K562 (cell line): ENCODE results near the gene LILRA6. TPM values are rescaled to one million over a fixed set of nuclear protein-coding genes. Genes with fewer than 3 reads are reported as not detected.

Experiments used
- ARID1B ChIP-seq: fragments of 450-650 bp; IDR thresholded peaks from 2 replicates; pipeline ENCODE4 v1.6.1; 2016; ENCODE audit warnings: antibody characterized with exemption, mild to moderate bottlenecking, inconsistent platforms
- BMI1 ChIP-seq: fragments of 150-350 bp; IDR thresholded peaks from 2 replicates; pipeline ENCODE4 v1.6.1; 2014; ENCODE audit warnings: low read length
- CREB1 ChIP-seq, 2 experiments: sonication (generic) in 1 of 2; formaldehyde crosslinking in 1 of 2; IDR thresholded peaks; 2 replicates each; pipeline versions ENCODE4 v1.6.1 to v1.8.0; 2012 to 2022; ENCODE audit warnings: inconsistent platforms in 1 of 2, mild to moderate bottlenecking in 1 of 2, missing genetic modification reagents in 1 of 2, moderate library complexity in 1 of 2
- ETS1 ChIP-seq: conservative IDR thresholded peaks from 2 replicates; pipeline ENCODE4 v1.6.1; 2011; ENCODE audit warnings: low read depth, mild to moderate bottlenecking, low read length; ENCODE audit not compliant: control insufficient read depth
- HLTF ChIP-seq: fragments of 450-650 bp; IDR thresholded peaks from 2 replicates; pipeline ENCODE4 v1.6.1; 2016
- MBD2 ChIP-seq: sonication (generic); IDR thresholded peaks from 2 replicates; pipeline ENCODE4 v1.6.1; 2016; ENCODE audit warnings: low read depth, borderline replicate concordance
- MEF2A ChIP-seq: IDR thresholded peaks from 2 replicates; pipeline ENCODE4 v1.6.1; 2011; ENCODE audit warnings: low read depth, mild to moderate bottlenecking, low read length, moderate library complexity; ENCODE audit not compliant: control insufficient read depth
- MEIS2 ChIP-seq: fragments of 450-650 bp; IDR thresholded peaks from 2 replicates; pipeline ENCODE4 v1.6.1; 2014; ENCODE audit warnings: mild to moderate bottlenecking; ENCODE audit not compliant: partially characterized antibody
- MTA2 ChIP-seq: fragments of 450-650 bp; IDR thresholded peaks from 2 replicates; pipeline ENCODE4 v1.6.1; 2016; ENCODE audit warnings: low read depth
- RREB1 ChIP-seq: fragments of 250-450 bp; sonication (Bioruptor Pico); IDR thresholded peaks from 2 replicates; pipeline ENCODE4 v1.4.0; 2020
- SMAD2 ChIP-seq: fragments of 150-350 bp; IDR thresholded peaks from 2 replicates; pipeline ENCODE4 v1.6.1; 2014; ENCODE audit warnings: low read depth, mild to moderate bottlenecking, low read length
- SNRNP70 ChIP-seq: fragments of 200-400 bp; formaldehyde crosslinking; optimal IDR thresholded peaks from 2 replicates; pipeline ENCODE3; 2017; ENCODE audit warnings: low read depth, low read length
- SREBF1 ChIP-seq: fragments of 150-350 bp; IDR thresholded peaks from 2 replicates; pipeline ENCODE4 v1.6.1; 2014; ENCODE audit warnings: antibody characterized with exemption, low read depth, low read length, borderline replicate concordance
- TAF1 ChIP-seq: IDR thresholded peaks from 2 replicates; pipeline ENCODE4 v1.6.1; 2011; ENCODE audit warnings: mild to moderate bottlenecking, low read length, moderate library complexity; ENCODE audit not compliant: insufficient read depth, control insufficient read depth, severe bottlenecking; ENCODE audit errors: extremely low read depth
- TFAP4 ChIP-seq: sonication (generic); formaldehyde crosslinking; IDR thresholded peaks from 2 replicates; pipeline ENCODE4 v1.8.0; 2022; ENCODE audit warnings: missing genetic modification reagents, mild to moderate bottlenecking, moderate library complexity, borderline replicate concordance
- USF2 ChIP-seq: sonication (generic); formaldehyde crosslinking; IDR thresholded peaks from 2 replicates; pipeline ENCODE4 v1.5.0; 2020; ENCODE audit warnings: missing genetic modification reagents
- ZNF232 ChIP-seq: sonication (generic); formaldehyde crosslinking; IDR thresholded peaks from 2 replicates; pipeline ENCODE4 v1.8.0; 2022; ENCODE audit warnings: mild to moderate bottlenecking, missing genetic modification reagents
- ZNF57 ChIP-seq: fragments of 450-650 bp; formaldehyde crosslinking; IDR thresholded peaks from 2 replicates; pipeline ENCODE4 v1.4.0; 2020; ENCODE audit warnings: mild to moderate bottlenecking, moderate library complexity
- ZNF830 ChIP-seq: fragments of 250-450 bp; sonication (Bioruptor Pico); IDR thresholded peaks from 2 replicates; pipeline ENCODE4 v1.5.0; 2021; ENCODE audit warnings: mild to moderate bottlenecking
- polyA plus RNA-seq, 8 experiments: library from polyadenylated mRNA; depleted of rRNA in 4 of 8; stranded (reverse) in 5 of 8; unstranded in 3 of 8; fragments of >200 nt; fragmentation: Nextera tagmentation in 2 of 8; fragmentation: Illumina TruSeq in 1 of 8; extraction: Ambion mirVana in 2 of 8; extraction: Trizol in 1 of 8; gene quantifications; 2 replicates each; pipeline versions ENCODE4 v1.2.1 to v1.2.3, GENCODE V29; 2011 to 2014; ENCODE audit warnings: inconsistent platforms in 1 of 8, missing spikeins in 1 of 8
- total RNA-seq, 7 experiments: library from RNA; depleted of rRNA in 6 of 7; stranded (reverse); fragments of >200 nt in 6 of 7; fragmentation: Illumina TruSeq in 2 of 7; extraction: Trizol in 2 of 7; gene quantifications; 2 replicates each; pipeline versions ENCODE4 v1.2.1 to v1.2.3, GENCODE V29; 2011 to 2021; ENCODE audit warnings: low replicate concordance in 1 of 7

Gene LILRA6
- total and polyA plus RNA-seq, 9 of the 15 experiments (the other 6 are each of a cell fraction or from before 2014, with no cell fraction given): 0.03 TPM; not detected in 8

GRCh38 chr19:54231077-54231931 is 11.3 kb downstream of the LILRA6 start (continued):
- TF ChIP-seq ETS1 (no peak), RREB1 (CRISPR knock-in tag) (peak; percentile 88; the same call in 1 of the 2 replicates), ARID1B (peak; percentile 59), SMAD2 (no peak), HLTF (no peak), USF2 (CRISPR knock-in tag) (peak; percentile 56; the same call in 1 of the 2 replicates), ZNF830 (CRISPR knock-in tag) (no peak), MEF2A (no peak), SREBF1 (0 out of 2 replicates have a peak, but pooled peaks have one; percentile 40), TFAP4 (peak; percentile 88), ZNF57 (no peak), CREB1 (IDR thresholded peaks at IDR 0.05) (peak; percentile 45; the same call in 1 of the 2 replicates), CREB1 (CRISPR knock-in tag; IDR thresholded peaks at IDR 0.05) (peak; percentile 69; the same call in 1 of the 2 replicates), MBD2 (no peak), ZNF232 (CRISPR knock-in tag) (no peak), MEIS2 (no peak), SNRNP70 (no peak), BMI1 (no peak), TAF1 (no peak), MTA2 (no peak)
